HepG2 (cell line): ENCODE measurements around the gene SGSM1. TPM values are rescaled to one million over a fixed set of nuclear protein-coding genes. Genes with fewer than 3 reads are reported as not detected.

Experiments
- ARNT2 ChIP-seq: sonication (generic); formaldehyde crosslinking; IDR thresholded peaks from 2 replicates; pipeline ENCODE4 v1.8.0; 2022; ENCODE audit warnings: mild to moderate bottlenecking, low read depth, missing genetic modification reagents, moderate library complexity
- BRCA1 ChIP-seq: sonication (generic); formaldehyde crosslinking; IDR thresholded peaks from 2 replicates; pipeline ENCODE4 v1.4.0; 2020; ENCODE audit warnings: missing genetic modification reagents
- CAMTA2 ChIP-seq: sonication (generic); formaldehyde crosslinking; IDR thresholded peaks from 2 replicates; pipeline ENCODE4 v1.4.0; 2020; ENCODE audit warnings: mild to moderate bottlenecking, missing genetic modification reagents, borderline replicate concordance
- CBX5 ChIP-seq: sonication (generic); formaldehyde crosslinking; IDR thresholded peaks from 2 replicates; pipeline ENCODE4 v1.4.0; 2020; ENCODE audit warnings: missing genetic modification reagents, borderline replicate concordance
- CHD2 ChIP-seq: IDR thresholded peaks from 2 replicates; pipeline ENCODE4 v1.6.1; 2011; ENCODE audit warnings: low read depth, low read length, improper control_type of control experiment
- MXD3 ChIP-seq: IDR thresholded peaks from 2 replicates; pipeline ENCODE4 v1.6.1; 2016; ENCODE audit warnings: mild to moderate bottlenecking, missing biosample characterization, missing genetic modification reagents
- NFE2 ChIP-seq: sonication (generic); formaldehyde crosslinking; IDR thresholded peaks from 2 replicates; pipeline ENCODE4 v1.4.0; 2020; ENCODE audit warnings: missing genetic modification reagents
- NR2F1 ChIP-seq, 2 experiments: fragments of 450-650 bp in 1 of 2; formaldehyde crosslinking in 1 of 2; IDR thresholded peaks; 2 replicates each; pipeline versions ENCODE4 v1.5.0 to v1.6.1; 2016 to 2020; ENCODE audit warnings: mild to moderate bottlenecking in 1 of 2, missing compliant biosample characterization in 1 of 2, missing genetic modification reagents in 1 of 2, moderate library complexity in 1 of 2
- ONECUT2 ChIP-seq: sonication (generic); formaldehyde crosslinking; IDR thresholded peaks from 2 replicates; pipeline ENCODE4 v1.4.0; 2020; ENCODE audit warnings: missing genetic modification reagents
- PHB2 ChIP-seq: fragments of 450-650 bp; IDR thresholded peaks from 2 replicates; pipeline ENCODE4 v1.6.1; 2018; ENCODE audit not compliant: partially characterized antibody
- PLRG1 ChIP-seq: fragments of 450-650 bp; conservative IDR thresholded peaks from 2 replicates; pipeline ENCODE4 v1.6.1; 2016
- SAFB2 ChIP-seq: sonication (generic); formaldehyde crosslinking; IDR thresholded peaks from 2 replicates; pipeline ENCODE4 v1.5.1; 2020; ENCODE audit warnings: missing genetic modification reagents, low read depth, mild to moderate bottlenecking, borderline replicate concordance
- SP2 ChIP-seq: sonication (generic); formaldehyde crosslinking; IDR thresholded peaks from 2 replicates; pipeline ENCODE4 v1.5.1; 2020; ENCODE audit warnings: mild to moderate bottlenecking, missing genetic modification reagents
- ZMYM3 ChIP-seq: sonication (generic); formaldehyde crosslinking; IDR thresholded peaks from 2 replicates; pipeline ENCODE4 v1.5.1; 2020; ENCODE audit warnings: mild to moderate bottlenecking, missing genetic modification reagents
- ZNF225 ChIP-seq: sonication (generic); formaldehyde crosslinking; IDR thresholded peaks from 2 replicates; pipeline ENCODE4 v1.4.0; 2020; ENCODE audit warnings: mild to moderate bottlenecking, missing genetic modification reagents
- ZNF44 ChIP-seq: sonication (generic); formaldehyde crosslinking; IDR thresholded peaks from 2 replicates; pipeline ENCODE4 v1.5.1; 2020; ENCODE audit warnings: mild to moderate bottlenecking, missing genetic modification reagents
- ZNF644 ChIP-seq: IDR thresholded peaks from 2 replicates; pipeline ENCODE4 v1.6.1; 2016; ENCODE audit warnings: low read depth
- ZSCAN21 ChIP-seq: sonication (generic); formaldehyde crosslinking; IDR thresholded peaks from 2 replicates; pipeline ENCODE4 v1.8.0; 2022; ENCODE audit warnings: mild to moderate bottlenecking, missing genetic modification reagents, moderate library complexity, borderline replicate concordance
- polyA plus RNA-seq, 8 experiments: library from polyadenylated mRNA; depleted of rRNA in 3 of 8; stranded (reverse) in 7 of 8; unstranded in 1 of 8; fragments of >200 nt; fragmentation: Illumina TruSeq in 4 of 8; extraction: Trizol in 4 of 8; gene quantifications; 2 replicates each; pipeline versions ENCODE4 v1.2.1 to v1.2.3, GENCODE V29; 2011 to 2016; ENCODE audit warnings: low read depth in 4 of 8, missing spikeins in 1 of 8, mixed read lengths in 1 of 8; ENCODE audit not compliant: insufficient read depth in 1 of 8
- total RNA-seq, 5 experiments: library from RNA; depleted of rRNA; stranded (reverse); fragments of >200 nt; fragmentation: Illumina TruSeq; extraction: Trizol; gene quantifications; 2 replicates each; pipeline ENCODE4 v1.2.3, GENCODE V29; 2016; ENCODE audit warnings: low read depth in 1 of 5
- TF ChIP-seq, protein P1 (sequence below): IDR thresholded peaks from 2 replicates; pipeline ENCODE4 v1.6.1; 2016; ENCODE audit warnings: missing biosample characterization, missing genetic modification reagents, low read depth
- TF ChIP-seq, protein P2 (sequence below): sonication (generic); formaldehyde crosslinking; conservative IDR thresholded peaks from 2 replicates; pipeline ENCODE4 v1.4.0; 2020; ENCODE audit warnings: missing genetic modification reagents
- TF ChIP-seq, protein P3 (sequence below): sonication (generic); formaldehyde crosslinking; IDR thresholded peaks from 2 replicates; pipeline ENCODE4 v1.9.0; 2022; ENCODE audit warnings: missing genetic modification reagents, mild to moderate bottlenecking, borderline replicate concordance
- TF ChIP-seq, protein P4 (sequence below): sonication (generic); formaldehyde crosslinking; IDR thresholded peaks from 2 replicates; pipeline ENCODE4 v1.5.0; 2020; ENCODE audit warnings: missing genetic modification reagents

Gene SGSM1
- total and polyA plus RNA-seq, 2 of the 13 experiments (the other 11 are each of a cell fraction or from before 2014, with no cell fraction given): 0.07 TPM; not detected in 1

DNA sequence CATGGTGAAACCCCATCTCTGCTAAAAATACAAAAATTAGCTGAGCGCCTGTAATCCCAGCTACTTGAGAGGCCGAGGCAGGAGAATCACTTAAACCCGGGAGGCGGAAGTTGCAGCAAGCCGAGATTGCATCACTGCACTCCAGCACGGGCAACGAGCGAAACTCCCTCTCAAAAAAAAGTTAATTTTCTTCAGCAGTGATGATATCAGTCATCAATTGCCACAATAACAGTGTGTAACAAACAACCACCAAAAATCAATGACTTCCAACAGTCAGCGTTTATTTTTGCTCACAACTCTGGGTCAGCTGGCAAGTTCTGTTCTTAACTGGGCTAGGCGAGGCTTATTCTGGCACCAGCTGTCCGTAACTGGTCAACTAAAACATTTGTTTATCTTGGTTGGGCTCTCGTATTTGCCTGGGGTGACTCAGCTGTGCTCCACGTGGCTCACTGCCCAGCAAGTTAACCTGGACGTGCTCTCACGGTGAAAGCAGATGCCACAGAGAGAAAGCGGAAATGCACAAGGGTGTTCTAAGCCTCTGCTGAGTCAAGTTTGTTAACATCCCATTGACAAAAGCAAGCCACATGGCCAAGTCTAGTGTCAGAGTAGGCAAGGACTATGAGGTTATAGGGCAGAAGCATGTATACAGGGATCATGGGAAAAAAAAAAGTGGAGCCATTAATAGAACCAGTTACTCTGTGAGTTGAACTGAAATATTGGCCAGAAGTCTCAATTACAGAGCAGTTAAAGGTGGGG is 88.4 kb downstream of the SGSM1 start (continued):
- TF ChIP-seq ZNF44 (CRISPR knock-in tag): no peak
- TF ChIP-seq ARNT2 (CRISPR knock-in tag): no peak
- no peak for TF ChIP-seq CAMTA2 (CRISPR knock-in tag)
- TF ChIP-seq, protein P1, sequence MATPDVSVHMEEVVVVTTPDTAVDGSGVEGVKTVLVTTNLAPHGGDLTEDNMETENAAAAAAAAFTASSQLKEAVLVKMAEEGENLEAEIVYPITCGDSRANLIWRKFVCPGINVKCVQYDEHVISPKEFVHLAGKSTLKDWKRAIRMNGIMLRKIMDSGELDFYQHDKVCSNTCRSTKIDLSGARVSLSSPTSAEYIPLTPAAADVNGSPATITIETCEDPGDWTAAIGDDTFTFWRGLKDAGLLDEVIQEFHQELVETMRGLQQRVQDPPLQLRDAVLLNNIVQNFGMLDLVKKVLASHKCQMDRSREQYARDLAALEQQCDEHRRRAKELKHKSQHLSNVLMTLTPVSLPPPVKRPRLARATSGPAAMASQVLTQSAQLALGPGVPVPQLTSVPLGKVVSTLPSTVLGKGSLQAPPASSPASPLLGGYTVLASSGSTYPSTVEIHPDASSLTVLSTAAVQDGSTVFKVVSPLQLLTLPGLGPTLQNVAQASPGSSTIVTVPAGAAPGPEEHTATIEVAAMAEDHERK (CRISPR knock-in tag): no peak
- peak; percentile 70; the same call in 1 of the 2 replicates for TF ChIP-seq CBX5 (CRISPR knock-in tag)
- peak; percentile 64; the same call in 1 of the 2 replicates for TF ChIP-seq BRCA1 (CRISPR knock-in tag)
- TF ChIP-seq MXD3: peak; percentile 56; the same call in 1 of the 2 replicates
- TF ChIP-seq ZMYM3 (CRISPR knock-in tag): 0 out of 2 replicates have a peak, but pooled peaks have one; percentile 9
- peak; percentile 70; the same call in 1 of the 2 replicates for TF ChIP-seq NFE2 (CRISPR knock-in tag)
- TF ChIP-seq, protein P2, sequence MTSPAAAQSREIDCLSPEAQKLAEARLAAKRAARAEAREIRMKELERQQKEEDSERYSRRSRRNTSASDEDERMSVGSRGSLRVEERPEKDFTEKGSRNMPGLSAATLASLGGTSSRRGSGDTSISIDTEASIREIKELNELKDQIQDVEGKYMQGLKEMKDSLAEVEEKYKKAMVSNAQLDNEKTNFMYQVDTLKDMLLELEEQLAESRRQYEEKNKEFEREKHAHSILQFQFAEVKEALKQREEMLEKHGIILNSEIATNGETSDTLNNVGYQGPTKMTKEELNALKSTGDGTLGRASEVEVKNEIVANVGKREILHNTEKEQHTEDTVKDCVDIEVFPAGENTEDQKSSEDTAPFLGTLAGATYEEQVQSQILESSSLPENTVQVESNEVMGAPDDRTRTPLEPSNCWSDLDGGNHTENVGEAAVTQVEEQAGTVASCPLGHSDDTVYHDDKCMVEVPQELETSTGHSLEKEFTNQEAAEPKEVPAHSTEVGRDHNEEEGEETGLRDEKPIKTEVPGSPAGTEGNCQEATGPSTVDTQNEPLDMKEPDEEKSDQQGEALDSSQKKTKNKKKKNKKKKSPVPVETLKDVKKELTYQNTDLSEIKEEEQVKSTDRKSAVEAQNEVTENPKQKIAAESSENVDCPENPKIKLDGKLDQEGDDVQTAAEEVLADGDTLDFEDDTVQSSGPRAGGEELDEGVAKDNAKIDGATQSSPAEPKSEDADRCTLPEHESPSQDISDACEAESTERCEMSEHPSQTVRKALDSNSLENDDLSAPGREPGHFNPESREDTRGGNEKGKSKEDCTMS (CRISPR knock-in tag): no peak
- no peak for TF ChIP-seq ZSCAN21
- TF ChIP-seq SP2 (CRISPR knock-in tag): no peak
- TF ChIP-seq ZNF644: peak; percentile 54; the same call in 1 of the 2 replicates
- no peak for TF ChIP-seq ONECUT2 (CRISPR knock-in tag)
- no peak for TF ChIP-seq ZNF225
- TF ChIP-seq SAFB2 (CRISPR knock-in tag): no peak
- TF ChIP-seq, protein P3, sequence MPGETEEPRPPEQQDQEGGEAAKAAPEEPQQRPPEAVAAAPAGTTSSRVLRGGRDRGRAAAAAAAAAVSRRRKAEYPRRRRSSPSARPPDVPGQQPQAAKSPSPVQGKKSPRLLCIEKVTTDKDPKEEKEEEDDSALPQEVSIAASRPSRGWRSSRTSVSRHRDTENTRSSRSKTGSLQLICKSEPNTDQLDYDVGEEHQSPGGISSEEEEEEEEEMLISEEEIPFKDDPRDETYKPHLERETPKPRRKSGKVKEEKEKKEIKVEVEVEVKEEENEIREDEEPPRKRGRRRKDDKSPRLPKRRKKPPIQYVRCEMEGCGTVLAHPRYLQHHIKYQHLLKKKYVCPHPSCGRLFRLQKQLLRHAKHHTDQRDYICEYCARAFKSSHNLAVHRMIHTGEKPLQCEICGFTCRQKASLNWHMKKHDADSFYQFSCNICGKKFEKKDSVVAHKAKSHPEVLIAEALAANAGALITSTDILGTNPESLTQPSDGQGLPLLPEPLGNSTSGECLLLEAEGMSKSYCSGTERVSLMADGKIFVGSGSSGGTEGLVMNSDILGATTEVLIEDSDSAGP (CRISPR knock-in tag): no peak
- TF ChIP-seq, protein P4, sequence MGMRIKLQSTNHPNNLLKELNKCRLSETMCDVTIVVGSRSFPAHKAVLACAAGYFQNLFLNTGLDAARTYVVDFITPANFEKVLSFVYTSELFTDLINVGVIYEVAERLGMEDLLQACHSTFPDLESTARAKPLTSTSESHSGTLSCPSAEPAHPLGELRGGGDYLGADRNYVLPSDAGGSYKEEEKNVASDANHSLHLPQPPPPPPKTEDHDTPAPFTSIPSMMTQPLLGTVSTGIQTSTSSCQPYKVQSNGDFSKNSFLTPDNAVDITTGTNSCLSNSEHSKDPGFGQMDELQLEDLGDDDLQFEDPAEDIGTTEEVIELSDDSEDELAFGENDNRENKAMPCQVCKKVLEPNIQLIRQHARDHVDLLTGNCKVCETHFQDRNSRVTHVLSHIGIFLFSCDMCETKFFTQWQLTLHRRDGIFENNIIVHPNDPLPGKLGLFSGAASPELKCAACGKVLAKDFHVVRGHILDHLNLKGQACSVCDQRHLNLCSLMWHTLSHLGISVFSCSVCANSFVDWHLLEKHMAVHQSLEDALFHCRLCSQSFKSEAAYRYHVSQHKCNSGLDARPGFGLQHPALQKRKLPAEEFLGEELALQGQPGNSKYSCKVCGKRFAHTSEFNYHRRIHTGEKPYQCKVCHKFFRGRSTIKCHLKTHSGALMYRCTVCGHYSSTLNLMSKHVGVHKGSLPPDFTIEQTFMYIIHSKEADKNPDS (CRISPR knock-in tag): no peak
- no peak for TF ChIP-seq NR2F1 (CRISPR knock-in tag; IDR thresholded peaks at IDR 0.05)
- TF ChIP-seq PHB2: no peak
- TF ChIP-seq CHD2: no peak
- no peak for TF ChIP-seq PLRG1
